Left ventricle myocardium superior (tissue), 1 donor: ENCODE results near the gene PARD3B. TPM values are rescaled to one million over a fixed set of nuclear protein-coding genes. Genes with fewer than 3 reads are reported as not detected.

Experiments
- ATAC-seq: fragments of 200-7000 bp; cut with Tn5 transposase; one replicate; pipeline ENCODE4 v1.9.1; 2020; ENCODE audit warnings: mild to moderate bottlenecking, moderate library complexity
- DNase-seq: peaks from one replicate; pipeline ENCODE4 v3.0.0-alpha.2; 2020
- intact Hi-C: fragments of 100-400 bp; cut with micrococcal nuclease; formaldehyde crosslinking; loops from one replicate; pipeline ENCODE4 v1.11.0; 2022
- total RNA-seq: library from RNA; stranded (reverse); fragmentation: NEBNext Ultra II Directional; extraction: Animal tissue kit (Norgen Biotek cat#: 25700); gene quantifications from one replicate; pipeline ENCODE4 v1.2.1, GENCODE V29; 2021
- donor health status: DM: no; HTN: yes; CAD: no; lungs with severe emphysema.

PARD3B gene
- total RNA-seq, 1 donor from 2014 or later = 6.5 TPM

DNA sequence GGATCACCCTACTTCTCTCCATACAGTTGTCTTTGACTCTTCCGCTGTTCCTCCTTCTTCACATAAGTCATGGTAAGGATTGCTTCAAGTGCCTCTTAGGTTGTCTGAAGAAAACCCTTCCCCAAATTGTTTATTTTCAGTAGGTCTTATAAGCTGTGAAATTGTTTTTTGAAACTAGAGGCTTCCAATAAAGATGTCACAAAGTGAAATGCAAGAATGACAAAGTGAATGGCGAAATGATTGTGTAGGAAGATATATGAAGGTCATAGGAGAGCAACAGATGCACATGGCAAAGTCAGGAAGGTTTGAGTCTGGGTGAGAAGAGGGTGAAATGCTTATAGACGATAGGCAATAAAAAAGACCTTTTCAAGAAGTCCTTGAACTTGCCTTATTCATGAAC is 548.8 kb downstream of the PARD3B start:
- intact Hi-C loops = no loop called here

DNA sequence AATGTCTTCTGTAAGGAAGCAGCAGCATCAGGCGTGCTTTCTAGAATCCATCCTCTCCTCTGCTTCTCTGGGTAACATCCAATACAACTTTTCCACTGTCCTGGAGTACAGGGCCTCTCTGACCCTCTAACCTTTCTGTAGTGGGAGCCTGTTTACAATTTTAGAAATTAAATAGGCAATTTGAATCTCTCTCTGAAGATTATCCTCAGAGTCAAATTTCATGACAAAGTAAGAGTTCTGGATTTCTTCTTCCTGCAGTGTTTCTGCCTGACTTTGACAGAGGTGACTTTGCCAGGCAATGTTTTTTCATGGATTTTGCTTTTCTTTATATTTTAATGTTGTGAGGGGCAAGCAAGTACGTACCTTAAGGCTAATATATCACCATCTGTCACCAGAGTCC is 558.4 kb downstream of the PARD3B start:
- ATAC-seq (no peak), DNase-seq (no peak)
- intact Hi-C loops = no loop called here

More for the DNA sequence above, 548.8 kb downstream of the PARD3B start:
- no peak for ATAC-seq
- DNase-seq = no peak

DNA sequence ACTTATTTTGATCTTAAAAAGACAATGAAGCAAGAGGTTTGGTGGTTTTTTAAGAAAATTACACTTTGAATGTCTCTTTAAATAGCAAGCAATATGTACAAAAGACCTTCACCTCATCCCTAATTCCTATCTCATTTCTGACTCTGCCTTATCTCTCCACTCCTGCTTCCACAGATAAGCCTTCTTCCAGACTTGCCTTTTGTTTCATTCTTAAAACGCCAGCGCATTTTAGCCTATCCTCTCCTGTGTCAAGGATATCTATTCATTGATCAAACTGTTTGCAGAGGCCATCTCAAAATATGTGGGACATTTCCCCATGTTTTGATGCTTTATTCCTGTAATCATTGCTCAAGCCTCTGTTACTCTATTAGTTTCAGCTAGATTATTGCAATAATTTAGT is 562.5 kb downstream of the PARD3B start:
- intact Hi-C loops = no loop called here
- no peak for DNase-seq
- ATAC-seq = no peak

DNA sequence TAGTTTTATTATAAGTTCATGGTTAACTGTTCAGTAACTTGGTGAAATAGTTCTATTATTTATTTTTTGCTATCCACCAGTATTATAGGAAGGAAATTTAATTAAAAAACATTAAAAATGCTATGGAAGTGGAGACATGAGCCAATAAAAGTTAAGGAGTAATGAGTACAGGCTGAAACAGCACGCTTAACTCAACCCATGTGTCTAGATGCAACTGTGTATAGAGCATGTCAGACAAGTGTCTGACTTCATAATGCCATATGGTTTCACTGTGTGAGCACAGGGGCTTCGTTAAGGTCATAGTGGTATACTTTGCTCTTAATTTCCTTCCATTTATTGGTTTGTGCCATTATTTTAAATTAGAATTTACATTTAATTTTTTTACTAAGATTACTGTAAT is 570.2 kb downstream of the PARD3B start:
- ATAC-seq = no peak
- intact Hi-C loops = no loop called here
- DNase-seq = no peak

DNA sequence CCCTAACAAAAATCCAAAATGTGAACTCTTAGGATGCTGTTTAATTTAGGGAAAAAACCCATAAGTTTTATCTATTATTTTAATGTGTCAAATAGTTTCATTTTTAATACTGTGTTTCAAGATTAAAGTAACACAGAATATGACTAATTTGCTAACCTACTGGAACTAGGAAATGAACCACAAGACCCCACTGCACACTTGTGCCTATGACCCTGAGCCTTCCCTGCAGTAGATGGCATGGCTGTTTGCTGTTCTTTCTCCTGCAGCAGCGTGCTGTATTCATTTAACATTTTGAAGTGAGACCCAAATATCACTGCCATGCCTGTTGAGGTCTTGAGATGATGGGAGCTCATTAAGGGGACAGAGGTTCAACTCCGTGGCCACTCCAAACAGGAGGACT is 571.9 kb downstream of the PARD3B start:
- DNase-seq (no peak), ATAC-seq (no peak)
- intact Hi-C loops = no loop called here

DNA sequence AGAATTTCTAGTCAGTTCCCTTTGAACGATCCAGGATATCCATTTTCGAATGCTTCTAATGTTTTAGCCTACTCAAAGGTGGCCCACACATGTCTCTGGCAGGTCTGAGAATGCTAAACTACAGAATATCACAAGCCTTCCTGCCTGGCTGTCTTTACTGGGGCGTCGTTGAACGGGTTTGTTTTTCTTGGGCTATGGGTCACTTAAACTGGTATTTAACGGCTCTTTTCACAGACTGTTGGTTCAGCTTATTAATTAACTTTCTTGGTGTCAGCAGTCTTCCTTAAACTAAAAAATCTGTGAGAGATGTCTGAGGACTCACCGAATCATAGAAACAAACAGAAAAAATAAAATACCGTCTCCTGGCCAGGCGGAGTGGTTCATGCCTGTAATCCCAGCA is 573.9 kb downstream of the PARD3B start:
- DNase-seq (no peak), ATAC-seq (no peak)
- intact Hi-C loops = no loop called here

DNA sequence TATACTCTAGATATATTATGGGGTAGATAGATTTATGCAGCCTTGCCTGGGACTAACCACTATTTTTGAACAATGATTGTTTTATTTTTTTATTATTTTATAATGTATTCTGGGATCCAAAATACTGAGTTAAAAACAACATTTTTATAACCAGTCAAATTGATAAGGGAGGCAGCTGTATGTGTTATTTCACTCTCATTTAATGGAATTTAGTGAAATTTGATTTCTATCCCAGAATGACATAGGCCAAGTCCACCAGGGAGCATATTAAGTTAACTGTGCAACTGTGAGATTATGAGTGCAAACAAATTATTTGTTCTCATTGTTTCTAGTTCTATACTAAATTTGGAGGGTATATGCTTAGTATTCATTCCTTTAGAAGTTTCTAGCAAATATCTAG is 583.5 kb downstream of the PARD3B start:
- DNase-seq (no peak), ATAC-seq (no peak)
- intact Hi-C loops = no loop called here

DNA sequence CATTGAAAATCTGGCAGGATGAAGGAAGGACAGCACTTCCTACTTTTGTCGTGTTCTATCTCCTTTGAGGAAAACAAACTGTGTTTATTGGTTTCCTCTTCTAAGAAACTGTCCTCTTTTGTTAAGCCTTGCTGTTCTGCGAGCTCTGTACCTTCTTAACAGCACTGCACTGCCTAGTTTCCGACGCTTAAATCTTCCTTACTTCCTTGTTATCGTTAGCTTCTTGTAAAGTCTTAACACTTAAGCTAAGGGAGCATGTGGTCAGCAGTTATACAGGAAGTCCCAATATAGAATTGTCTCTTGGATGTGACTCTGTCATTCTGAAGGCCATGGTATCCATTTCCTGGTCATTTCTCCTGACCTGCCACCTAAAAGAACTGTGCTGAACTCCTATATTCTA is 584.3 kb downstream of the PARD3B start:
- ATAC-seq (no peak), DNase-seq (no peak)
- intact Hi-C loops = no loop called here

DNA sequence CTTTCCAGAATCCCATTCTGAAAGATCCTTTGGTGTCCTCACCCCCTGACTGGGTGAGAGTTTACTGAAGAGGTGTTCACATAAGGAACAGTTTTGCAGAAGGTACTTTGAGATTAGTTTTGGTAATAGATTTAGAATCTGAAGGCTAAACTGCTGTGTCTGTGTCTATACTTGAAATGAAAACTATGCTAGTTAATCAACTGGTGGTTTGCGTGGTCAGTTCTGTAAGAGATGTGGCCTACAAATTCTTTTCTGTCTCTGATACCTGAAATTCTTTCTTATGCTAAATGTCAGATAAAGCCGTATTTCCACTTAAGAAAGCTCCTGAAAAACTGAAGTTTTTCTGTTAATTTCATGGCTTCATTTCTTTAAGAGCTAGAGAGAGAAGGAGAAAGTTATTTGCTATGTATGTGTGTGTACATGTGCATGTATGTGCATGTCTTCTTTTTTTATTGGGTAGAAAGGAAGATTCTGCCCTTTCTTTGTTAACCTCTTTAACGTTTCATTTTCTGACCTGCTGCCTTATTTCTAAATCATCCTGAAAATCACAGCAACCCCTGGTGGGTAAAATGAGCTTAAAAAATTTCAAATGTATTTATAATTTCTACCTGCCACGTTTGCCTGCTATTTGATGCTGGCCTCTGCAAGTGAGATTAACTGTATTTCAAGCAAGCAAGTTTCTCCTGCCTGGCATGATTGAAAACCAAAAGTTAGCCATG is 585.0 kb downstream of the PARD3B start:
- intact Hi-C loops = no loop called here
- ATAC-seq = no peak
- DNase-seq = no peak

DNA sequence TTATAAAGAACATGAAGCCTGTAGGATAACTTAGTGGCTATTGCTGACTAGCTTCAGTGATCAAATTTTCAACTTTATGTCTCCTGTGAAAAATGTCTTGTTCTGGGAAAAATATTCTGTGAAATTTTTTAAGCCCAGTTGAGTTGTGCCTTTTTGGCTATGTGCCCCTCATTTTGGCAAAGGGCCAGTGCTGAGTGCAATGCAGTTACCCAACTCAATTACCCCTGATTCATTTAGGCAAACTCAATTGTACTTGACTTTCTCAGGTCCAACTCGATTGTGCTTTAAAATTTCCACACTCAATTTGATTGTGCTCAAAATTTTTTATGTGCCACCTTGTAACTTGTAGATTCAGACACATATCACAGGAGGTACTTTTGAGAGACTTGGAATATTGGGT is 588.3 kb downstream of the PARD3B start:
- DNase-seq (peak; percentile 39), ATAC-seq (no peak)
- intact Hi-C loops = no loop called here

DNA sequence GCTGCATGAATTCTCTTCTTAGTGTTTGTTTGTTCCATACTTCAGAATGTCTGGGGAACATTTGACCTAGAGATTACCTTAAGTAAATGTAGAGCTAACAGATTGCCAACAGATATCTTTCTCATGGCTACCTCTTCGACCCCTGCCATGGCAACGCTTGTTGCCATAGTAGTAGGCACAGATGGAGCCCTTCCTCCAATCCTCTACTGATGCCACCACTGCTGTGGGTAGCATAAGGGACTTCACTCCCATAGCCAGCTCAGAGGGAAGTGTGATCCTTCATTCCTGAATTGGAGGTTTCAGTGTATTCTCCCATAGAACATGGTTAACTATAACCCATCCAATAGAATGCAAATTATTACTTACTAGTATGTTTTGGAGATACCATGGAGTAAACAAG is 593.5 kb downstream of the PARD3B start:
- intact Hi-C loops = no loop called here
- ATAC-seq (no peak), DNase-seq (no peak)

DNA sequence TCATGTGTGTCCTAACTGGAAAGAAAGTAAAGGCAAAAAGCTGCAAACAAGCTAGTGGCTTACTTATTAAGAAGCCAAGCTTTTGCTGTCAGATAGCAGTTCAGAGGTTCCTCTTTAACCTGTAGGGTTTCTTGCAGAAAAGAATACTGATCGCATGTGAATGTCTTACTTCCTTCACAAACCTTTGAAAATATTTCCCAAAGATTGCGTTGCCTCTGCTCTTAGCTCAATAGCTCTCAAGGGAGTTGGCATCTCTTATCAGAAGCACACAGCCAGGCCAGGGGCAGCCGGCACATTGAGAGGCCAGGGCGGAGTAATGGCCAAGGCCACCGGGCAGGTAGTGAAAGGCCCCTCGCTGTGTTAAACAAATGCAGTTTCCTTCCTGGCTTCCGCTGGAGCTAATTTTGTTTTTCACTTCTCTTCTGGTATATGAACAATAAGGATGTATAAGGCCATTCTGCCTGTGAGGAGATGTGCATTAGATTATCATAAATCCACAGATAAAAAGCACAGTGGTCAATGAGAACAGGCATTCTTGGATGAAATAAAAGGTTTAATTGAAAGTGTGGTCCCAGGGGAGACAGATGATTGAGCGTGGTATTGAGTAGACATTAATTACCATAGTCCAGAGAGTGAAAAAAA is 594.7 kb downstream of the PARD3B start:
- DNase-seq (peak; percentile 26), ATAC-seq (peak; percentile 25)
- intact Hi-C loops = no loop called here

DNA sequence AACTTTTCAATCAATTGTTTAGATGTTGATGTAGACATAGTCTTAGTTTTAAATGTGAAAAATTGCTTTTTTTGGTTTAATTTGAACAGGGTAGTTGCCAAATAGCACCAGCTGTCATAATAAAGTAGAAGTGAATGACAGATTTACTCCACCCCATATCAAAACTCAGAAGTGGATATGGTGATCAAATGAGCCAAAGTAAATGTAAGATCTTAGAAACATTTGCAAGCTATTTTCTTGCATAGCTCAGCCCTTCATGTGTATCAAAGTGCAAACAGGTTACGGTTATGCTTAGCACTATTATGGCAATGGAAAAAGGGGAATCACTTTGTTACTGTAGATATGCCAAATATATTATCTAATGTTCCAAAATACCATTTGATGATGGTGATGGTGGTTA is 596.1 kb downstream of the PARD3B start:
- intact Hi-C loops = no loop called here
- no peak for ATAC-seq
- no peak for DNase-seq

DNA sequence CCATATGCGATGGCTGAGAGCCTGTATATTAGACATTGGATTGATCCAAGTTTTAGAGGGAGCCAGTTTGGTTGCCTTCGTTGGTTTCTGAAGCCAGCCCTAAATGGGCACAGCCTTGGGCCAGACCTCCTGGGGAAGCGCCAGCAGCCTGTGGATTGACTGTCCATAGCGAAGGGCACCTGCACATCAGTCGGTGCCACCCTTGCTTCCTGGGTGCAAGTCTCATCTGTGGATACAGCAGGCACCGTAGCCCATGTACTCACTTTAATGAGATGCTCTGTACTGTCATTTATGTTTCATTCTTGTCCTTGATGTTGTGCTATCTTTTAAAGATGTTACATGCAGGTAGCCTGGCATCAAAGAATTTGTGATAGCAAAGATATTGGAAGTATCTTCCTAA is 600.6 kb downstream of the PARD3B start:
- ATAC-seq (no peak), DNase-seq (no peak)
- intact Hi-C loops = no loop called here

DNA sequence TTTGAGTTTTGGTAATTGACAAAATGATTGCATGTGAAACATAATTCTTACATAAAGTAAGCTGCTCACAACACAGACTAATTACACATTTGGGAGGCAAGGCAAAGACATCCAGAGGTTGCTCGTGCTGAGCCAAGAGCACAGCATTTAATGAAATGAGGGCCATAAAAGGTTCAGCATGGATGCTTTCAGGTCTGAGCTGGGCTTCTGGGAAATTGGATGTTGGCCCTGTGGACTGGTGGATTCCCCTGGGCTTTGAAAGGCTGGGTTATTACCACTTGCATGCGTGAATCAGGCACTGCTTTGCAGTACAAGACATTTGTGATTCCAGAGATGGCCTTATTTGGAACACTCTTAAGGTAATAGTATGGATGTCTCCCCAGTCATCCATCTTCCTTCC is 603.5 kb downstream of the PARD3B start:
- DNase-seq (no peak), ATAC-seq (no peak)
- intact Hi-C loops = no loop called here

DNA sequence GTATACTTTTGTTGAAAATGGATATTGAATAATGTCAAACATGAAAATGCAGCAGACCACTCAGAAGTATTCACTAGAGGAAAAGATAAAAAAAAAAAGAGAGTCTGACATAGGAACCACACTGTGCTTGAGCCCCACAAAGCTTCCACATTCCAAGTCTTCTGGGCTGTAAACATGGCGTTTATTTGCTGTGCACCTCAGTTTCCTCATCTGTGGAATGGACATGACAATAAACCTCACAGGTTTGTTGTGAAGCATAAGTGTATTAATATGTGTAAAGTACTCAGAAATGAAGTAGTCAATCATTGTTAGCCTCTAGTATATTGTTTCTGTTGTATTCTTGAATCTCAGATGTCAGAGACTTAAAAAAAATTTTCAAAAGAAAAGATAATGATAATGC is 611.2 kb downstream of the PARD3B start:
- intact Hi-C loops = no loop called here
- DNase-seq (no peak), ATAC-seq (no peak)

DNA sequence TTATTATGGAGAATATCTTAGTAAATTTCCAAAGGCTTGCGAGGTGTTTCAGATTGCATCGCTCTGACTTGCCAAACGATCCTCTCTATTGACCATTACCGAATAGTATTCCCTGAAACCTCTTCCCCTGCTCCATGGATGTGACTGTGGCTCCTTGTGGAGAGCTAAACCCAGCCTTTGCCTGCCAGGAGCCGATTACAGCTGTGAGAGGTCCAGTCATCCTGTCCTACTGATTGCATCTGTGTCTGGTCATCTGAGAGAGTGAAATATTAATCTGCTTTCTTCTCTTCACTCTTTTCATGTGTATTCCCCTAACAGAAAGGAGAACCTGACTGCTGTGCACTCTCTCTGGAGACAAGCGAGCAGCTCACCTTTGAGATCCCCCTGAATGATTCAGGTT is 613.1 kb downstream of the PARD3B start:
- DNase-seq (no peak), ATAC-seq (no peak)
- intact Hi-C loops = no loop called here

DNA sequence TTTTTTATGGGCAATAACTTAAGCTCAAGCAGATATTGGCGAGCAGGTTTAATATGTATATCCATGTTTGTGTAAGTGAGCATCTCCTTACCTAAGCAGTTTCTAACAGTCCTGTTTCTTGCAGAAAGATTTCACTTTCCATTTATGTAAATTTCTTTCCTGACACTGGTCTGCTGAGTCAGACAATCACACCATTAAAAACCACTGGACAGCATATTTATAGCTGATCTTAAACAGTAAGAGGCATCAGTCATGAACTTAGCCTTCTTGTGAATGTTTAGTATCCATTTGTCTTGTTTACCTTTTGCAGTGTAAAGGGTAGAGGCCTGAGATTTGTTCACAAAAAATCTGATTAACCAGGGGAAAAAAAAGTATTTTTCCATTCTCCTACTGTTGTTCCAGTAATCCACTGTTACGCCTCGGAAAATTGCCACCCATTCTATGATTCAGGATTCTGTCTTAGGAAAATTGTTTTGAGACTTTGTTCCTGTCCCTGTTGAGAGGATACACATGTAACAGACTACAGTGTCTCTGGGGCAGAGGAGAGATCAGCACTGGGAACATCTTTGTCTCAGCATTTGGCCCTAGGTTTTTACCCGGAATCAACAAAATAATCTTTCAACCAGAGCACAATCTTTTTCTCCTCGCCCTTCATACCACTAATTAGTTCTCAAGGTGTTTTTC is 616.0 kb downstream of the PARD3B start:
- intact Hi-C loops = no loop called here
- ATAC-seq (no peak), DNase-seq (no peak)

DNA sequence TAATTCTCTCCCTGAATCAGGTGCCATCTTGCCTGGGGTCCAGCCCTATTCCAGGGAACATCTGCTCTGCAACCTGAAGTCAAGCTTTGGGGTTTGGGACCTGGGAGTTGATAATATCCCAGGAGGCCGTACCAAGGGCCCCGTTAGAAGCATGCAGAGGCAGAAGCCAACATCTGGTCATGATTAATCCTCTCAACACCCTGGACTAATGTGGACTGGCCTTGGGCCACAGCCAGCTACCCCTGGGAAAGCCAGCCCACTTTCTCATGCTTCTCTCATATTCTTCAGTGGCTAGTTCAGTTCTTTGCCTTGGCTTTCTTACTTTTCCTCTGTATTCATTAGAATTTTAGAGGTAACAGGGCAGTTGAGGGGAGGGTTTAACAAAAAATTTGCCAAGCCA is 621.5 kb downstream of the PARD3B start:
- intact Hi-C loops = no loop called here
- DNase-seq = peak; percentile 55
- peak; percentile 61 for ATAC-seq

DNA sequence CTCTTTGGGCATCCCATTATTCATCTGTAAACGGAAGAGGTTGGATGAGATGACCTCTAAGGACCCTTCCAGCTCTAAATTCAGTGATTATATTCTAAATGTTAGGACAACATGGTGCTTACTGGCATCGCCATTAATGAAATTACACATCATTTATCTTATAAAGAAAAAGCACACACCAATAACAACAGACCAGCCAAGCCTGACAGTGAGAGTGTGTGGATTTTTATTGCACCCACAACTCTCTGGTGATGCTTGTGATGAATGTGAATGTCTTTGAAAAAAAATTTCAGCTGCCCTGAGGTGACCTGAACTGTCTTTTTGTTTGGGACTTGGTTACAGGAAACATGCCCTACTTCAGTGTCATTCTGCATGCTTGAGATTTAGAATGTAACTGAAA is 623.7 kb downstream of the PARD3B start:
- ATAC-seq = no peak
- intact Hi-C loops = no loop called here
- no peak for DNase-seq

DNA sequence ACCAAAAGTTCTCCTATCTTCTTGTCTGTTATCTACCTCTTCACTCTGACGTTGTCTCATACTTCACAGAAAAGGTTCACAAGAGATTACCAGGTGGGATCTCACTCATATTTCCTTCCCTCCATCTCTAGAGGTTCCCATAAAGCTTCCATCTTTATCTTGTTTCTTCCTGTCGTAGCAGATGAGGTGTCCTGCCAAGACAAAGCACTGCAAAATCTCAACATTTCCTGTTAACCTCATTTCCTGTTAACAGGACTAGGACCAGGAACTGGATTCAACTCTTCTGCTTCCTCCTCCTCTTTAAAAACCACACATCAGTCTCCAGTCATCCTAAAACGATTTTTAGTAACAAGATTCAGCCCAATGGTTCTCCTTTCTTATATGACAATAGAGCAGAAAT is 624.2 kb downstream of the PARD3B start:
- intact Hi-C loops = no loop called here
- no peak for ATAC-seq
- no peak for DNase-seq
